ENCODE measurements around the gene BTBD1. TPM values are rescaled to one million over a fixed set of nuclear protein-coding genes. Genes with fewer than 3 reads are reported as not detected.

The BTBD1 gene
- total and polyA plus RNA-seq, 9 donors, result 24.3 to 85.5 (median 44.4) TPM

DNA sequence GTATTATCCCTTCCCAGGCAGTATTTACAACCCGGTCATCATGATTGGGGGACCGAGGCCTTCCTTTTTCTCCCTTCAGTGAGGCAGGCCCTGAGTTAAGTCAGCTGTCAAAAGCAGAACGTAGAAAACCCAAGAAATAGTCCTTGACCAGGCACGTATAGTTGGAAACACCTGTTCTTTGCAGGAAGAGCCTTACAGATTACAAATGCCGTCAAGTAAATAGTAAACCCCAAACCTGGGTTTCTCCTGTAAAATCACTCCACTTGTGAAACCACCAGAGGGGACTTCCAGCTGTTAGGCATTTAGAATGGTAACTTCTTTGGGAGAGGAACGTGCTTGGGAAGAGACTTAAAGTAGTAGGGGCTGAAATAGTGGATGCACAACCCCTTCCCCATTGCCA is 1.0 kb upstream of the BTBD1 start:
- 57 to 74% (median 69%) methylated on average over 6 of the region's 6 CpGs for WGBS, 3 donors
- no peaks in the 10 kb centered on the region for H3K27me3 ChIP-seq
- DNase-seq, result no peak
- H3K4me3 ChIP-seq, result no peak overlapping the region
- TF ChIP-seq POLR2A (IDR thresholded peaks at IDR 0.05) (no peak), EP300 (IDR thresholded peaks at IDR 0.05) (no peak)
- TF ChIP-seq, protein P1, sequence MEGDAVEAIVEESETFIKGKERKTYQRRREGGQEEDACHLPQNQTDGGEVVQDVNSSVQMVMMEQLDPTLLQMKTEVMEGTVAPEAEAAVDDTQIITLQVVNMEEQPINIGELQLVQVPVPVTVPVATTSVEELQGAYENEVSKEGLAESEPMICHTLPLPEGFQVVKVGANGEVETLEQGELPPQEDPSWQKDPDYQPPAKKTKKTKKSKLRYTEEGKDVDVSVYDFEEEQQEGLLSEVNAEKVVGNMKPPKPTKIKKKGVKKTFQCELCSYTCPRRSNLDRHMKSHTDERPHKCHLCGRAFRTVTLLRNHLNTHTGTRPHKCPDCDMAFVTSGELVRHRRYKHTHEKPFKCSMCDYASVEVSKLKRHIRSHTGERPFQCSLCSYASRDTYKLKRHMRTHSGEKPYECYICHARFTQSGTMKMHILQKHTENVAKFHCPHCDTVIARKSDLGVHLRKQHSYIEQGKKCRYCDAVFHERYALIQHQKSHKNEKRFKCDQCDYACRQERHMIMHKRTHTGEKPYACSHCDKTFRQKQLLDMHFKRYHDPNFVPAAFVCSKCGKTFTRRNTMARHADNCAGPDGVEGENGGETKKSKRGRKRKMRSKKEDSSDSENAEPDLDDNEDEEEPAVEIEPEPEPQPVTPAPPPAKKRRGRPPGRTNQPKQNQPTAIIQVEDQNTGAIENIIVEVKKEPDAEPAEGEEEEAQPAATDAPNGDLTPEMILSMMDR (IDR thresholded peaks at IDR 0.05), result no peak
- intact Hi-C loops (cut with DNase I), result loop anchor here in 2 of 4 donors (5.0 to 10.0 kb wide), 2 partner anchors 53 to 139 kb away; partner anchors contain the start of genes C15orf40 (in 1 of the 2) and HDGFL3 (in 1 of the 2)
- H3K27ac ChIP-seq, result peak overlapping the region in 1 of 2 donors; percentile 84
- no peaks in the 10 kb centered on the region for H3K36me3 ChIP-seq
- no peaks in the 10 kb centered on the region for H3K9me3 ChIP-seq
- peaks cover 6% of the 10 kb centered on the region for H3K4me1 ChIP-seq (ENCODE audit: insufficient read depth)

DNA sequence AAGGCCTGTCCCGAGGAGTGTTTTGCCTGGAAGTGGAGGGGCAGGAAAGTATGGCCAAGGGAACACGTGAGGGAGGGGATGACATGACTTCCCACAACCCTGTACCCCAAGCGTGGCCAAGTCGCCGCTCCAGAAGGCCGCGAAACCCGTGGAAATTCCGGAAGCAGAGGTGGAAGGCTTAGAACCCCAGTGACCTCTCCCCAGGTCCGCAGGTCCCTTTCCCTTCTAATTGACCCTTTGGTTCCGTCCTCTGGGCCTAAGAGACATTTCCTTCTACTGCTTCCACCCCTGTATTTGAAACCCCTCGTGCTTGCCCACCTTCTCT is 548 bp upstream of the BTBD1 start:
- Histone ChIP-seq H3K27me3 (no peaks in the 10 kb centered on the region), H3K36me3 (no peaks in the 10 kb centered on the region), H3K4me1 (ENCODE audit: insufficient read depth) (peaks cover 9% of the 10 kb centered on the region), H3K27ac (peak overlapping the region in 1 of 2 donors; percentile 84), H3K4me3 (peak overlapping the region; percentile 84), H3K9me3 (no peaks in the 10 kb centered on the region)
- TF ChIP-seq EP300 (IDR thresholded peaks at IDR 0.05) (no peak), POLR2A (IDR thresholded peaks at IDR 0.05) (no peak)
- TF ChIP-seq, protein P1 (IDR thresholded peaks at IDR 0.05), result no peak
- DNase-seq, result no peak
- intact Hi-C loops (cut with DNase I), result loop anchor here in 3 of 4 donors (2.0 to 10.0 kb wide), 3 partner anchors 53 to 140 kb away; partner anchors contain the start of genes HDGFL3 (in 2 of the 3) and C15orf40 (in 1 of the 3)
- WGBS, 3 donors, result 33 to 35% (median 33%) methylated on average over 12 of the region's 12 CpGs

DNA sequence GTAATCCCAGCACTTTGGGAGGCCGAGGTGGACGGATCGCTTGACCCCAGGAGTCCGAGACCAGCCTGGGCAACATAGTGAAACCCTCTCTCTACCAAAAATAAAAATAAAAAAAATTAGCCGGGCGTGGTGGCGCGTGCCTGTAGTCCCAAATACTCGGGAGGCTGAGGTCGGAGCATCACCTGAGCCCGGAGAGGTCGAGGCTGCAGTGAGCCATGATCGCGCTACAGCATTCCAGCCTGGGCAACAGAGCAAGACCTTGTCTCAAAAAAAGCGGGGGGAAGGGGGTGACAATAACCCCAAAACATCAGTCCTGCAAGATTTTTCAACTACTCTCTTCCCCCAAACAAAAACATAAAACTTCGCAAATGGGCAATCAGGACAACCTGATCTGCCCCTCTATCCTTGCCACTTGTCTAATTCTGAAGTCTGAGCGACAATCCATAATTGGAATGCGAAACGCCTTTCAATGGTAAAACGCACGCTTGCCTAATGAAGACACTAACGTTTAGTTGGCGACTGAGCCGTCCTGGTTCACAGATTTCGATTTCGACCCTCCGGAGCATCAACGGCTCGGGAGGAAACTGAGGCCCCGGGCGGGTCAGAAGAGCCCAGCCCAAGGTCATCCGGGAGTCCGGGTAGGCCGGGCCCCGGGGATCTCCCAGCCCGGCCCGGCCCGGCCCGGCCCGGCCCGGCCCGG is 868 bp downstream of the BTBD1 start:
- 2 to 8% (median 3%) methylated on average over 29 to 42 of the region's 42 CpGs for WGBS, 3 donors
- no peaks in the 10 kb centered on the region for H3K36me3 ChIP-seq
- DNase-seq, result no peak
- intact Hi-C loops (cut with DNase I), result loop anchor here in 3 of 4 donors (2.0 to 10.0 kb wide), 3 partner anchors 51 to 141 kb away; partner anchors contain the start of genes HDGFL3 (in 2 of the 3) and C15orf40 (in 1 of the 3)
- H3K27ac ChIP-seq, result peak overlapping the region; percentile 77 to 84
- peaks cover 15% of the 10 kb centered on the region for H3K4me1 ChIP-seq (ENCODE audit: insufficient read depth)
- TF ChIP-seq, protein P1 (IDR thresholded peaks at IDR 0.05), result no peak
- TF ChIP-seq POLR2A (IDR thresholded peaks at IDR 0.05) (no peak), EP300 (IDR thresholded peaks at IDR 0.05) (no peak)
- H3K4me3 ChIP-seq, result peak overlapping the region; percentile 84
- no peaks in the 10 kb centered on the region for H3K27me3 ChIP-seq
- no peaks in the 10 kb centered on the region for H3K9me3 ChIP-seq

DNA sequence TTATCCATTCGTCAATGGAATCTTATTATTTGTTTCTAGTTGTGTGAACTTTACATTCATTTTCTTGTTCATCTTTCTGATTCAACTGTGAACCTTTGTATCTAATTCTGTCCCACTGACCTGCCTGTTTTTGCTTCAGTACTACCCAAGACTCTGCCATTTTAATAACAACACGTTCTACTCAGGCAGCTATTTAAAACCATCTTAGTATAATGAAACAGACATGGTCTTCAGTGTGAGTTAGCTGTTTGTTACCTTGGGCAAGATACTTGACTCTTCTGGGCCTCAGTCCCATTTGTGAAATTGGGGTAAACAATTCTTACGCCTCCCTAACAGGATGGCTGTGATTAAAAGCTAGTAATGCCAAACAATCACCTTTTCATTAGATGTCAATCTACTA is 1.6 kb downstream of the BTBD1 start:
- Histone ChIP-seq H3K4me1 (ENCODE audit: insufficient read depth) (peaks cover 15% of the 10 kb centered on the region), H3K36me3 (no peaks in the 10 kb centered on the region), H3K4me3 (peak overlapping the region; percentile 84), H3K27ac (no peak overlapping the region), H3K9me3 (no peaks in the 10 kb centered on the region), H3K27me3 (no peaks in the 10 kb centered on the region)
- no peak for DNase-seq
- 15 to 18% (median 17%) methylated on average over 3 of the region's 3 CpGs for WGBS, 3 donors
- intact Hi-C loops (cut with DNase I), result loop anchor here in 2 of 4 donors (5.0 to 10.0 kb wide), 2 partner anchors 51 to 142 kb away; partner anchors contain the start of genes C15orf40 (in 1 of the 2) and HDGFL3 (in 1 of the 2)
- TF ChIP-seq POLR2A (IDR thresholded peaks at IDR 0.05) (no peak), EP300 (IDR thresholded peaks at IDR 0.05) (no peak)
- TF ChIP-seq, protein P1 (IDR thresholded peaks at IDR 0.05), result no peak
